NCI-H446 (cell line): ENCODE data around the gene CH25H.
"Not testable (repeated sequence)": the region's sequence is repeated elsewhere in the genome, so short reads cannot be mapped to it uniquely, and the experiment has no call there.

ENCODE experiments used
- DNase-seq, 2 experiments: peaks; one replicate each; lab custom pipeline; 2025; lab: John Stamatoyannopoulos, UW

The CH25H gene, protein sequence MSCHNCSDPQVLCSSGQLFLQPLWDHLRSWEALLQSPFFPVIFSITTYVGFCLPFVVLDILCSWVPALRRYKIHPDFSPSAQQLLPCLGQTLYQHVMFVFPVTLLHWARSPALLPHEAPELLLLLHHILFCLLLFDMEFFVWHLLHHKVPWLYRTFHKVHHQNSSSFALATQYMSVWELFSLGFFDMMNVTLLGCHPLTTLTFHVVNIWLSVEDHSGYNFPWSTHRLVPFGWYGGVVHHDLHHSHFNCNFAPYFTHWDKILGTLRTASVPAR

DNA sequence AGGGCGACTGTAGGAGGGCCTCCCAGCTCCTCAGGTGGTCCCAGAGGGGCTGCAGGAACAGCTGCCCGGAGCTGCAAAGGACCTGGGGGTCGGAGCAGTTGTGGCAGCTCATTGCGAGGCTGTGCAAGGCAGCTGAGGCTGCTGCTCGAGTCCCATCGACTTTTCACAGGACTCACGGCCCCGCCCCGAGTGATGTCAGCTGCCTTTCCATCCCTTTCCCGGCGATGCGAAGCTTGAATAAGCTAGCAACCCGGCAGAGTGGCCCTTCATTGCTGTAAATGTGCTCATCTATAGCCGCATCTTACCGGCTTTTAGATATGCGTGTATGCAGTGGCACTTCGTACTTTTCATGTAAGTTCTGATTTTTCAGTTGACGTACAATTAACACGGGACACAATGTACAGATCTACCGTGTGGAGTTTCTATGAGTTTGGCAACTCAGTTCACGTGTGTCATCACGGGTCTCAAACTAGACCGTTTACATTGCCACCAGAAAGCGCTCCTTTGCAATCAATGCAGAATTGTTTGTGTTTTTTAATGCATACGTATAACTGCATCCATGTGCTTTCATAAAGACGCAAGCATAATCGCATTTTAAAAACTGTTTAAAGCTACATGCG is at the start of gene CH25H:
TSS of gene CH25H (minus strand) at position 137 of the 620 bp plus-strand sequence. CDS start at position 112, 25 bp downstream.
- peak in 1 of 2 experiments; percentile 5 for DNase-seq

DNA sequence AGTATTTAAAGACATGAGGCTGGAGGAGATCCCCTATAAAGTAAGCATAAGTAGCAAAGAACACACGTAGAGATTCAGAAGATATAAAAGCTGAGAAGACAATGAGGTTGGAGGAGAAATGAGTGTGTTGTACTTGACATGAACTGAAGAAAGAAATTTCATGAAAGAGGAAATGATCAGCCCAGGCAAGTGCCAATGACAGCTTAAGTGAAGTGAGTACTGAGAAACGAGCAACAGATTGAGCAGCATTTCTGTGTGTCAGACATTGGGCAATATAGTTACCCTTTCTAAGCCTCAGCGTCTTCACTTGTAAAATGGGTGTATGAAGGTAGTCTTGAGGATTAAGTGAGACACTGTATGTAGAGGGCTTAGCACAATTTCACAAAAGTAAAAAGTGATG is 49.2 kb upstream of the CH25H start:
- DNase-seq = no peak

DNA sequence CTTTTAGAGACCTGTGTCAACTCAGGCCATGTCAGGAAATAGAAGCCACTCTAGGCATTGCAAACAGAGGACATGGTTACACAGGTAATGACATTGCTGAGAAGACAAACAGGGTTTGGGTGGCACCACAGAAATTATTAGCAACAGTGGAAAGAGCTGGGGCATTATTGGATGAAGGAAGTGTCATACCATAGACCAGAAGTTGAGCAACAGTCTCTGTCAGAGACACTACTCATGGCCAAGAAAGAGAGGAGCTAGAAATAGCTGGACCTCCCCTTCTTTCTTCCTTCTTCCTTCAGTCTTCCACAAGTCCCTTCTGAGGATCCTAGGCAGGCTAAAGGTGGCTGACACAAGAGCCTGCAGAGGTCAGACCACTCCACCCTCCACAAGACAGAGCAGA is 48.7 kb upstream of the CH25H start:
- DNase-seq = no peak

DNA sequence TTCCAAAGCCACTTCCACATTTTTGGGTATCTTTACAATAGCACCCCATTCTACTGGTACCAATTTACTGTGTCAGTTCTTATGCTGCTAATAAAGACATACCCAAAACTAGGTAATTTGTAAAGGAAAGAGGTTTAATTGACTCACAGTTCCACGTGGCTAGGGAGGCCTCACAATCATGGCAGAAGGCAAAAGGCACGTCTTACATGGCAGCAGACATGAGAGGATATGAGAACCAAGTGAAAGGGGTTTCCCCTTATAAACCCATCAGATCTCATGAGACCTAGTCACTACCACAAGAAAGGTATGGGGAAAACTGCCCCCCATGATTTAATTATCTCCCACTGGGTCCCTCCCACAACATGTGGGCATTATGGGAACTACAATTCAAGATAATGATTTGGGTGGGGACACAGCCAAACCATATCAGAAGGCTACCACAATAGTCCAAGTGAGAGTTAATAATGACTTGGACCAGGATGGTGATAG is 48.0 kb upstream of the CH25H start:
- not testable (repeated sequence) for DNase-seq

DNA sequence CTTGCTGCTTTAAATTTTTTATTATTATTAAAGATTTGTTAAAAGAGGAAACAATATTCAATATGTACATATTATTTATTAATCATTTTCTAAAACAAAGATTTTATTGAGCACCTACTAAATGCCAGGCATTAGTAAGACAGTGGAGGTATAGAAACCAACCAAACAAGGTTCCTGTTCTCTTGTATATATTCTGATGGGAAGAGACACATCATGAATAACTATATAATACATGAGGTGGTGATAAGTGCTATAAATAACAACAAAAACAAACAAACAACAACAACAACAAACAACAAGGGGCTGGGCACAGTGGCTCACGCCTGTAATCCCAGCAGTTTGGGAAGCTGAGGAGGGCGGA is 45.1 kb upstream of the CH25H start:
- DNase-seq = no peak

DNA sequence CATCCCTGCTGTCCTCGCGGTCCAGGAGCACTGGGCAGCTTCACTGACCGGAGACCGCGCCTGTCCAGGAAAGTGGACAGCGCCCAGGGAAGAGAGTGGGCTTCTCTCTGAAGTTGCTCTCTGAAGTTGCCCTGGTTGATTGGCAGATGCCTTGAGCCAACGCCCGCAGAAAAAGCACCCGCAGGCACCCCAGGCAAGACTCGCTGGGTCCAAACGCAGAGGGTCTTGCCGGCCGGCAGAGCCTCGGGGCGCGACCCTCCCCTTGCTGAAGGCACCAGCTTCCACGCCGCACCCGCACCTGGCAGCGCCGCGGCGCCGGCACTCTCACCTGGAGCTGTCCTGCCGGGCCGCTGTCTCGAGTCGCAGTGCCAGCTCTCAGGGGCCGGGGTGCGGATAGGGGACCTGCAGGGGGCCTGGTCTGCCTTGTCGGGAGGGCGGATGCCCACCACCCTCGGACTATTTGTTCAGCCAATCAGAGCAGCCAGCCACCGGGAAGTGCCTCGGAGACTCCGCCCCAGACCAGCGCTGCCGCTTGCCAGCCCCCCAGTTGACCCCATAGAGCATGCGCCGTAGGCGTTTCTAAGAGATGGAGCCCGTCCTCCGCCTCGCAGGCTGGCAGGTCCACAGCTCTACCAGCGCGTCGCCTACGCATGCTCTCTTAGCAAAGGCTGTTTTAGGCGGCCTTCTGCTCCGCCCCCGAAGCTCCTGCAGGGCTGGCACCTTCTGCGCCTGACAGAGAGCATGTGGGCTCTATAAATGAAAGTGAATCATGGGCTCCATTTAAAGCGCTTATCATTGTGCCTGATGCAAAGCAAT is 44.5 kb upstream of the CH25H start, which contains the start of gene LIPA:
TSS of gene LIPA (minus strand) at position 367 of the 816 bp plus-strand sequence. CDS start 4,127 bp downstream, outside the sequence.
- DNase-seq = peak; percentile 83 to 96

DNA sequence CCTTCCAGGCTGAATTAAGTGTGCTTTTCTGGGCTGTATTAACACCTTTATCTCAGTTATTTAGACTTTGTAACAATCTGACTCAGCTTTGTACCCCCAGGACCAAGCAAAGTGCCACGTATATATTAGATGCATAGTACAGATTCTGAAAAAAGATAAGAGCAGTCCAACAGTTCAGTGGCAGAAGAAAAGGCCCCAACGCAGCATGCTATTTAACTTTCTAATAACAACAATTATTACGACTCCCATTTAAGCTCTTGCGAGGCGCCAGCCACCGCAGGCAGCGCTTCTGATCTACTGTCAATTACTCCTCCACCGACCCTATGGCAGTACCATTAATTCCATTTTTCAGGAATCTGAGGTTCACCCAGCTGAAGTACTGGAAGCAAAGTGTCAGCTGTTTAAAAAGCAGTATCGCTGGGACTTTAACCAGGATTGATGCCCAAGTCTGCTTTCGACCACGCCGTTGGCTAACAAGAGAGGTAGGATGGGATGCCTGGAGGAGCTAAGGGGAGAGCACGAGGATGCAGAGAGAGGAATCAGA is 43.8 kb upstream of the CH25H start:
- no peak for DNase-seq

DNA sequence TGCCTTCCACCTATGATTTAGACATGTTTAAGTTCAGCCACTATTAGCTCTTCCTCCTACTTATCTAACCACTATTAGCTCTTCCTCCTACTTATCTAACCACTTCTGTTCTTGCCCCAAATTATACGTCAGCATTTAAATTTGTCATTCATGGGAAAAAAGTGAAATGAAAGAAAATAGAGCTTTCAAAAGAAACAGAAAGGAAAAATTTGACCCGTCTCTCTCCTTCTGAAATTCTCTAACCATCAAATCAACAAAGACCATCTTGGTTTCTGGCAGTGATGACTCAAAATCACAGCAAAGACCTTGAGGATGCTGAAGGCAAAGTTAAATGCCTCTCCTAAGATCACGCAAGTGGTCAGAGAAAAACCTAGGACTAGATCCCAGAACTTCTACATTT is 41.9 kb upstream of the CH25H start:
- DNase-seq = no peak

DNA sequence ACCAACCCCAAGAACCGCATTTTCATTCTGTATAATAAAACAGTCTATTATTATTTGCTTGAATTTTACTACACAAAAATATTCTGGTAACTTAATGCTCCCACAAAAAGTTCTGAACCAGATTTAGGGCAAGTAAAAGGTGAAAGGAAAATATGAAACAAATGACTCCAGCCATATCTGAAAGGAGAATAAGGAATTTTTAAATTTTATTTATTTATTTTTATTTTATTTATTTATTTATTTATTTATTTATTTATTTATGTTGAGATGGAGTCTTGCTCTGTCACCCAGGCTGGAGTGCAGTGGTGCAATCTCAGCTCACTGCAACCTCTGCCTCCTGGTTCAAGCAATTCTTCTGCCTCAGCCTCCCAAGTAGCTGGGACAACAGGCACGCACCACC is 40.5 kb upstream of the CH25H start:
- not testable (repeated sequence) for DNase-seq

DNA sequence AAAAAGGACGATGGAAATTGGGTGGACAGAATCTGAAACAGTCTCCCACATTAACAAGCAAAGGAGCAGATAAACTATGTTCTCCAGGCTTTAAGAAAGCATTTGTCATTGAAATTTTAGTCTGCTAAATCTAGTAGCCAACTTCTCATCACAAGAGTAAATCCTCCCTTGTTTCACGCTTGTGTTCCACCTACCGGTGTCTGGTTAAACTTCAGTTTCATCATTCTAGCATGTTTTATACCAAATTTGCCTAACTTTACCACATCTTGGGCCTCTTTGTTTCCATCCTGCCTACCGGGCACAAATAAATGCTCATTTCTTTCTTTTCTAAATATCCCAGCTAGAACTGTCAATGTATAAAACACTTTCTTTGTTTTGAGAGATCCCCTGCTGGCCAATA is 38.7 kb upstream of the CH25H start:
- DNase-seq = no peak

DNA sequence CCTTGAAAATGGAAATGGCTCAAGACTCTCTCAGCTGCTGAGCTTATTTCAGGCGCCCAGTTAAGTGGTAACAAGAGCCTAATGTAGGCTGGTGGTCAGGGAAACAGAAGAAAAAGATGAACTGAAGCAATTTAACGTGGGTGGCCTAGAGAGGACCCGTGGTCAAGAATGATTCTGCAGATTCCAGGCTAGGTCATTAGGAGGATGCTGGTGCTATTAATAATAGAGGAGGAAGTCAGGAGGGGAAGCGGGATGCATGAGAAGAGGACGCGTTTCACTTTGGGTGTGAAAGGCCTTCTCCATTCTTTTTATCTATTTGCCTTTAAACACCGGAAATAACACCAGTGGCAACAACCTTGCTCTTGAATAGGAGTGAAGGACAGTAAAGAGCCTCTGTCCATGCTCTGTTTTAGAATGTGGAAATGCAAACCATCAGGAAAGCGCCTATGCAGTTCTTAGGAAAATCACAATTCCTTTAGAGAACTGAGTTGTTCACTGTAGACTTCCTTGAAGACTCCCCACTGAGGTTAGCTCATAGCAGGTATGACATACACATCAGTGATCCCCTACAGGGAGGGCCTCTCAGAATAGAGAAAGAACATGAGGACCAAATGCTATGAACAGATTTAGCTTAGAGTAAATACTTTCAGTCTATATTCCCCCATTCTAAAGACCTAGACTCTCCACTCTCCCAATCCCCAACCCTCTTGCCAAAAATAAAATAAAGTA is 35.9 kb upstream of the CH25H start:
- DNase-seq = no peak

DNA sequence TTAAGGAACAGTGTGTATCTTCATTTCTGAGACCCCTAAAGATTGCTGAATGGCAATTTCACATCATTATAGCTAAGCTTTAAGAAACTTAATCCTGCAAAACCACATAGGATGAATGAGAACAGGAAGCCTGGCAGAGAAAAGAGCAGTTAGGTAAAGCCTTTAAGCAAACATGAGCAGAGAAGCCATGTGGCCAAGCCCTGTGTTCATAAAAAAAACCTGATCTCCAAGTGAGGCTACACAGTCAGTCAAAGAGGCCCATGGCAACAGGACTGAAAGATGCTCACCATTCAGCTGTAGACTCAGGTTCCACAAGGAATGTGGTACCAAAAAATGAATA is 35.2 kb upstream of the CH25H start:
- DNase-seq = no peak

DNA sequence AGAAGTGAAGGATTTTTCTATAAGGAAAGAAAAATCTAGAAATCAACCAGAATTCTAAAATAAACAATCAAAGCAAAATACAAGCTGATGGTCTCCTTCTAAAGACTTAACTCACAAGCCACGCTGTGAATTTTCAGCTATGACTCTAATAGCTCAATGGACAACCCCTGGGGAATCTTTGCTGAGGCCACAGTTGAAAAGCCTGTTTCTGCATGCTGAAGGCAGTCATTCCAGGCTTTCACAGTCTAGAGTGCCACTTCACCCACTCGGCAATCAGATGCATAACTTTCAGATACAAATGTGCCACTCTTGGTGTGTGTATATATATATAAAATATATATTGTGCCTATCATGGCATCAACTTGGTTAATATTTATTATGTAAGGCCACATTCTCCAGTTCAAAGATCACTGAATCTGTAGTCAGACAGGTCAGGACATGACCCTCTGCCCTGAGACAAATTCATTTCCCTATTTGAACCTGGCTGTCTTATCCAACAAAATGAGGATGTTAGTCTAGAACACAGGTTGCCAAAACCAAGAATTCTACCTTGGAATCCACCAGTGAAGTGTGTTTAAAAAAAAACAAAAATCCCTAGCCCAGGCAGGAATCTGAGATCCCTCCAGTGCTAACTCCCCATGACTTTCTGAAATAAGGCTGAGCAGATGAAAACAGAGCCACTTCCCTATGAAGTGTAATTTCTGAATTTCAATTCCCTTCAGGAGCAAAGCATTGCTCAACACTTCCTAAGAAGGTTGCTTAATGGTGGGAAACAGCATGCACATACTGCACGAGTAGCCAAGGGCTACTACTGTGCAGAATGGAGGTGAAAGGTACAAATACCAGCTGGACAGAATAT is 34.6 kb upstream of the CH25H start:
- DNase-seq = no peak

DNA sequence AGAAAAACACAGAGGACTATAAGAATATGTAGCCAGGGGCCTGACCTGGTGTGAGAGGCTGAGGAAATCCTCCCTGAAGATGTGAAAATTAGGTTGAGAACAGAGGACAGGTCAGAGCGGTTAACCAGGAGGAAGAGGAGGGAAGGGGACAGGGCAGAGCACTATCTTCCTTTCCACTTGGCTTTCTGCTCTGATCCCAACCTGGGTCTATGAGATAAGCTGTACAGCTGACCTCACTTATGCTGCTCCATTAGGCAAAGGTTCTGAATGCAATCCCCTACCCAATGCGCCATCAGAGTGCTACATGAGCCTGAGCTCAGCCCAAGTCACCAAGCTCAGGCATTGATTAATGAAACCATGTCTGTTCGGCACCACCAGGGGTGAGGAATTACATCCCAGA is 33.9 kb upstream of the CH25H start:
- no peak for DNase-seq

DNA sequence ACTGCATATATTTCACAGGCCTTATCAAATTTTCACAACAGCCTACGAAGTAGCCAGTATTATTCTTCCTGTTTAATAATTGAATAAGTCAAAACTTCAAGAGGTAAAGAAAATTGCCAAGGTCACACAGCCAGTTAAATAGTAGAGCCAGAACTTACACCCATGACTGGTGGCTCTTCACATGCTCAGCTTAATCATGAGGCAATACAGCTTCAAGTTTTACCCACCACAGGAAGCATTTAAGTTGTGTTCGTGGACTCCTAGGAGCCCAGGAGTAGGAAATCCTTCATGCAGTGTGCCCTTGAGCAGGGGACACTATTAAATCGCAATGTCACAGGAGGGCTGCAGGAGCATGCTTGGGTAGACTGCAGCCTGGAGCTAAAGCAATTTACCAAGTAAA is 33.4 kb upstream of the CH25H start:
- DNase-seq = no peak

DNA sequence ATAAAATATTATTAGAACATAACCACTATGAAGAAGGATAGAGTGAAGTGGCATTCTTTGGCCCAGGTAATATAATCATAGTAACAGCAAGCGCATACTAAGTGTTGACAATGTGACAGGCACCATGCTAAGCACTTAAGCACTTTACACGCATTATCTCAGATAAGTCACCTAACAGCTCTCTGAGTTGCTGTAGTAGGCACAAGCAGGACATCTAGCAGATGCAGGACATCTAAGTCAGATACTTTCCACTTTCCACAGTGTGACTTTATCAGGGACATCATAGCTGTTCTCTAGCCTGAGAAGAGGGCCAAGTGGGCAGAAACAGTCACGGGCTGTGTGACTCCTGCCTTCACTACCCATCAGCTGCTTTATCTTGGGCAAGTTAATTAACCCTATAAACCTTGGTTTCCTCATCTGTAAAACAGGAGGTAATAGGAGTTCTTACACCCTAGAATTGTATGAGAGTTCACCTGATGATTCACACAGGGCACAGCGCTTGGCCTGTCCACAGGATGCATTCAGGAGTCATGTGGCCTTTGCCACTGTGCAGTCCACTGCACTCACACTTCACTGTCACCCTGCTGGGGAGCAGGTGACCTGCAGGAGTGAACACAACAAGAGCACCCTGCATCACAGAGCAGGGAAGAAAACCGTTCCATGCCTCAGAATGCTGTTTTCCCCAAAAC is 32.0 kb upstream of the CH25H start:
- DNase-seq = no peak

DNA sequence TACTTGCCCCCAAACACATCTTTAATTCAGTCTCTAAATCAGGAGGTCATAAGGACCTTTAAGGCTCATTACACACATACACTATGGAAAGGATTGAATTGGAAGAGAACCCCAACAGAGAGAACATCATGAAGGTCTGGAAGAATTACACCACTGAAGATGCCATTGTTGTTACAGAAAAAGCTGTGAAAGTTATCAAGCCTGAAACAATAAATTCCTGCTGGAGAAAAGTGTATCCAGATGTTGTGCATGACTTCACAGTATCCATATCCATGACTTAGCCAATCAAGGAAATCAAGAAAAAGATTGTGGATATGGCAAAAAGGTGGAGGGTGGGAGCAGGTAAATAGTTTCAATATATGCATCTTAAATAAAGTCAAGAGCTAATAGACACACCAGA is 30.7 kb upstream of the CH25H start:
- no peak for DNase-seq

DNA sequence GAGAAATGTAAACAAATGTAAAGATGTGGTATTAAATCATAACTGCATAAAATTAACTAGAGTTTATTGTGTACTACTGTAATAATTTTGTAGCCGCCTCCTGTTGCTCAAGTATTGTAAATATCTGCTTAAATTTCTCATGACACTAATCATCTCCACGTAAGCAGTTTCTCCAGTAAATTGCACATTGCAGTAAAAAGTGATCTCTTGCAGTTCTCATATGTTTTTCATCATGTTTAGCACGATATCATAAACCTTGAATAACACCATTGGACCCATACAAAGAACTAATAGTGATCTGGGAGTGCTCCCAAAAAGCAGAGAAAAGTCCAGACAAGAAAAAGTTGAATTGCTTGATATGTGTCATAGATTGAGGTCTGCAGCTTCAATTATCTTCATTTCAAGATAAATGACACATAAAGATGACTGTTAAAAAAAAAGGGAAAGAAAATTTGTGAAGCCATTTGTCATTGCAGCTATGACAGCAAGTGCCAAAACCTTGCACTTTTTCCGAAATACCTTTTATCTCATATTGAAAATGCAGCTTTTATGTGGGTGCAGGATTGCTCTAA is 29.2 kb upstream of the CH25H start:
- DNase-seq = no peak

DNA sequence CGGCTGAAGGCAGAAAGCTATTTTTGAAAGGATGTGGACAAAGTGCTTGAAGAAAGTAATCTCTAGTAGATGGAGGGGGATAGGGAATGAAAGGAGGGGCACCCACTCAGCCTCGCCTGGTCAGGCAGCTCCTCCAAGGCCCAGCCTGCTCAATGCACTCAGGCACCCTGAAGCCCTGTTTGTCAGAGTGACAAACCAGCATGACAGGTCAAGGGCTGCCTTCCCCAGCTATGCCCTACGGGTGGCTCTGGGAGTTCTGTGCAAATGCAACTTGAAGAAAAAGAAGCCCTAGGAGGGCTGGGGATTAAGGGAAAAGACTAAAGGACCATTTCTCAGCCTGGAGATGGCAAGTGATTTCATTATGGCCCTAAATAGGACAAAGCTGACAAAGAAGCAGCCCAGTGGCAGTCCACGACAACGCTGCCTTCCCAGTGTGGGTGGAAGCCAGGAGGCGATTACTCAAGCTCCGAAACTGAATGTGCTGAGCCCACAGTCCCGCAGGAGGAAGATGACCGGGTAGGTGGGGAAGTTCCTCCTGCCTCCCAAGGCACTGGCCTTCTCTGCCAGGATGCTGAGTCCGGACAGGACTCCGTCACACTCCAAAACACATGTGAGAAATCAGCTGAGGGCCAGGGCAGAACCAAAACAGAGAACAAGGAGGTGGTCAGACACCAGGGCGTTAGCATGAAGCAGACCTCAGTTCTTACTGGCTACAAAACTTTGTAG is 28.1 kb upstream of the CH25H start:
- DNase-seq = no peak
